ENCODE data around the gene STXBP5. TPM values are rescaled to one million over a fixed set of nuclear protein-coding genes. Genes with fewer than 3 reads are reported as not detected.

The STXBP5 gene
- total RNA-seq, 1 experiment from 2014 or later = 10.1 TPM

DNA sequence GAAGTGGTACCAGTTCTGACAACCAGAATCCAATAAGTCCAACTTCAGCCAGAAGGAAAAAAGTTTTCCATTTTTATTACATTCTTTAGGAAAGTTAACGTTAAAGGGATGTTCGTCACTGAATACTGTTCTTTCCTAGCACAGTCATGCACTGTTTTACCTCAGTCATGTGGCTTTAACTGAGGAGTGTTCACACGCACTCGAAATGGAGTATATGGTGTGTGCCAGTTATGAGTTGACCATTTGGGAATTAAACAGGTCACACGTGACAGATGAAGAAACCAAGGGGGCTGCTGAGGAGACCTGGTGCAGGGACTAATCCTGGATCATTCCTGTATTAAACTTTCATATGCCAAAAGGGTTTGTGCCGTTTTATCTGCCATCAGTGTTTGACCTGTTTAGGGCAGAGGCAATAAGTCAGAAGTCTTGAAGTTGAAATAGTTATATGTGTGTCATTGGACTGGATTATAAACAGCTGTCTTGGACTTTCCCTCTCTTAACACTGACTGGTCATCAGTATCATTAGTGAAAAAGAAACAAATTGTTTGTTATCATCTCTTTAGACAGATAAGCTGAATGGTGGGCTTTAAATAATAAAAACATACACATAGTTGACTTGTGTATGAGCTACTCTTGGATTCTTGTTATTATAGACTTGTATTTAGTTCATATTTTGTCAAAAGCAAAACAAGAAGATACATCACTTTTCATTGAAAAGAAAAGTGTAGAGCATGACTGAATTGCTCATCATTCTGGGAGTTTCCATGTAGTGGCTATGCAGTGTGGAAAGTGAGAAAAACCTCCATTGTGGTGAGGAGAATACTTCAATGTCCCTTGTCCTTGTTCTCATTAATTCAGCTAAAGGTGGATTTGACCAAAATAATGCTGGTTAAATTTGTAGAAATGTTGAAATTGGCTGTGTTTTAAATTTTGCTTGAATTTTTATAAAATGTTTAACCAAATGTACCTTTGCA is 180.8 kb downstream of the STXBP5 start:
- Mint-ChIP-seq H3K27ac (ENCODE audit: unreplicated experiment) (no peak overlapping the region), H3K4me3 (ENCODE audit: low read depth, unreplicated experiment) (no peak overlapping the region), H3K36me3 (ENCODE audit: insufficient read depth, unreplicated experiment) (no peaks in the 10 kb centered on the region), H3K27me3 (ENCODE audit: unreplicated experiment) (no peaks in the 10 kb centered on the region), H3K4me1 (ENCODE audit: low read depth, unreplicated experiment) (no peaks in the 10 kb centered on the region), H3K9me3 (ENCODE audit: low read depth, unreplicated experiment) (no peaks in the 10 kb centered on the region)
- no TSS peak for BruUV-seq (replicated peaks)
- TF ChIP-seq, protein P1, sequence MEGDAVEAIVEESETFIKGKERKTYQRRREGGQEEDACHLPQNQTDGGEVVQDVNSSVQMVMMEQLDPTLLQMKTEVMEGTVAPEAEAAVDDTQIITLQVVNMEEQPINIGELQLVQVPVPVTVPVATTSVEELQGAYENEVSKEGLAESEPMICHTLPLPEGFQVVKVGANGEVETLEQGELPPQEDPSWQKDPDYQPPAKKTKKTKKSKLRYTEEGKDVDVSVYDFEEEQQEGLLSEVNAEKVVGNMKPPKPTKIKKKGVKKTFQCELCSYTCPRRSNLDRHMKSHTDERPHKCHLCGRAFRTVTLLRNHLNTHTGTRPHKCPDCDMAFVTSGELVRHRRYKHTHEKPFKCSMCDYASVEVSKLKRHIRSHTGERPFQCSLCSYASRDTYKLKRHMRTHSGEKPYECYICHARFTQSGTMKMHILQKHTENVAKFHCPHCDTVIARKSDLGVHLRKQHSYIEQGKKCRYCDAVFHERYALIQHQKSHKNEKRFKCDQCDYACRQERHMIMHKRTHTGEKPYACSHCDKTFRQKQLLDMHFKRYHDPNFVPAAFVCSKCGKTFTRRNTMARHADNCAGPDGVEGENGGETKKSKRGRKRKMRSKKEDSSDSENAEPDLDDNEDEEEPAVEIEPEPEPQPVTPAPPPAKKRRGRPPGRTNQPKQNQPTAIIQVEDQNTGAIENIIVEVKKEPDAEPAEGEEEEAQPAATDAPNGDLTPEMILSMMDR (IDR thresholded peaks at IDR 0.05; ENCODE audit: unreplicated experiment) = no peak
- CTCF ChIA-PET = no interaction called here
- DNase-seq = no peak
- intact Hi-C loops (cut with micrococcal nuclease; ENCODE audit: unreplicated experiment) = no loop called here

DNA sequence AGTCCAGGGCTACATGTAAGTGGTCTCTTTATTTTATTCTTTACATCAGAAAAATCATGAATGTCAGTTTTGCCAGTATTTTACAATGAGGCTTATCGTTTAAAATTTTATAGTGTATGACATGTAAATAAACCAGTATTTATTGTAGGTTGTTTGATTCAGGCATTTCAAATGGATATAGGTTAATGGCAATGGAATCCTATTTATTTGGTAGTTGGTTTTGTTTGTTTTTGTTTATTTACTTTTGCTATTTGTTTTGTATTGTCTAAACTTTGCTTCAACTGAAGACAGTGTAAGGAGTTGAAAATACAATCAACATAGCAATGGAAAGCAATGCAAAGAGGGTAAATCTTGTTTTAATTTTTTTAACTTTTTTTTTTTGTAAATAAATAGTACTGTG is 185.2 kb downstream of the STXBP5 start:
- CTCF ChIA-PET = no interaction called here
- Mint-ChIP-seq H3K4me3 (ENCODE audit: low read depth, unreplicated experiment) (no peak overlapping the region), H3K9me3 (ENCODE audit: low read depth, unreplicated experiment) (no peaks in the 10 kb centered on the region), H3K27me3 (ENCODE audit: unreplicated experiment) (no peaks in the 10 kb centered on the region), H3K27ac (ENCODE audit: unreplicated experiment) (no peak overlapping the region), H3K36me3 (ENCODE audit: insufficient read depth, unreplicated experiment) (no peaks in the 10 kb centered on the region), H3K4me1 (ENCODE audit: low read depth, unreplicated experiment) (no peaks in the 10 kb centered on the region)
- no TSS peak for BruUV-seq (replicated peaks)
- no peak for DNase-seq
- intact Hi-C loops (cut with micrococcal nuclease; ENCODE audit: unreplicated experiment) = no loop called here
- TF ChIP-seq, protein P1 (IDR thresholded peaks at IDR 0.05; ENCODE audit: unreplicated experiment) = no peak

DNA sequence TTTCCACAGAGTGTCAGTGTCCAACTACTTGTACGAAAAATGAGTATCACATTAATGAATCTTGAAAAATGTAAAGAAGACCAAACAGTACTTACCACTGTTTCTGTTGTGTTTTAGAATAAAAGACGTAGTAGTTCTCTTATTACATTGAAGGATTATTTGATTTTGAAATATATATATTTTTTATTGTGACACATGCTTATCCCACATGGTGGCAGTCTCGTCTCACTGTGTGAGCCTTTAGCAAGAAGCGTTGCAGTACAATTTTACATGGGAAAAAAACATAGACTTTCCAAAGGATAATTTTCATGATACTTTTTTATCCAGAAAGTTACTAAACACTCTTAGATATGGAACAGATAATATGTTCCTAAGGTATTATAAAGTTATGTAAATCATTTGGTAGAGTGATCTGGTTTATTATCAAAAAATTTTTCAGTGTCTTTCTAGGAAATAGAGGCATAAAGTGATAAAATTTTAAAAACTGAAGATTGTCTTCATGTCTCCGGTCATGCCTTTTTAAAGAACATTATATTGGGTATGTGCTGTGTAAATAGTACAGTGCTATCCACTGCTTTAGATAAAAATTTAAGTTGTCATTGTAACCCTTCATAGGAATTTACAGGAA is 186.8 kb downstream of the STXBP5 start:
- Mint-ChIP-seq H3K4me3 (ENCODE audit: low read depth, unreplicated experiment) (no peak overlapping the region), H3K9me3 (ENCODE audit: low read depth, unreplicated experiment) (no peaks in the 10 kb centered on the region), H3K36me3 (ENCODE audit: insufficient read depth, unreplicated experiment) (no peaks in the 10 kb centered on the region), H3K4me1 (ENCODE audit: low read depth, unreplicated experiment) (no peaks in the 10 kb centered on the region), H3K27ac (ENCODE audit: unreplicated experiment) (no peak overlapping the region), H3K27me3 (ENCODE audit: unreplicated experiment) (no peaks in the 10 kb centered on the region)
- intact Hi-C loops (cut with micrococcal nuclease; ENCODE audit: unreplicated experiment) = loop anchor here (2.0 kb wide), 1 partner anchor 776 kb away; no protein-coding TSS in a partner anchor
- no TSS peak for BruUV-seq (replicated peaks)
- CTCF ChIA-PET = no interaction called here
- DNase-seq = no peak
- TF ChIP-seq, protein P1 (IDR thresholded peaks at IDR 0.05; ENCODE audit: unreplicated experiment) = no peak

DNA sequence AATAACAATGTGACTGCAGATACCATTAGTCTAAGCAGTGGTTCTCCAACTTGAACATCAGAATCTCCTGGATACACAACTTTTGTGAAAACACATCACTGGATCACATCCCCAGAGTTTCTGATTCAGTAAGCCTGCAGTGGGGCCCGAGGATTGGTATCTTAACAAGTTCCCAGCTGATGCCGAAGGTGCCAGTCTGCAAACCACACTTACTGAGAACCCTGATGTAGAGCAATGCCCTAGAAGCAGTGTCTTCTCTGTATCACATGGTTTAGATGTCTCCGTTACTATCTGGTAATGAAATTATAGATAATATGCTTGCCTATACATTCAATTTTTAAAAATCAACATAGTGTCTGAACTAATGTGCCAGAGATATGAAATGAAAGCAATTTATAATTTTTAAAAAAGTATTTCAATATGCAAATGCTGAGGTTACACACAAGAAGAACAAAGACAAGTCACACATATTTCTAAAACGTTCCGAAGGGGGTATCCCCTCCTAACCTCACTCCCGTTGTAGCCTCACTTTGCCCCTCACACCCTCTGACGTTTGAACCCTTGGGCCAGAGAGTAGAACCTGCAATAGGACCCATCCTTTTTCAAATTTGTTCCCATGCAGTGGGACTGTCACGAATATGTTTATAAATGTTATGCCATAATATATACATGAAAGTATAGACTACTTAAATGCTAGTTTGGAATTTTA is 188.9 kb downstream of the STXBP5 start:
- Mint-ChIP-seq H3K4me1 (ENCODE audit: low read depth, unreplicated experiment) (no peaks in the 10 kb centered on the region), H3K27me3 (ENCODE audit: unreplicated experiment) (no peaks in the 10 kb centered on the region), H3K27ac (ENCODE audit: unreplicated experiment) (no peak overlapping the region), H3K9me3 (ENCODE audit: low read depth, unreplicated experiment) (no peaks in the 10 kb centered on the region), H3K36me3 (ENCODE audit: insufficient read depth, unreplicated experiment) (no peaks in the 10 kb centered on the region), H3K4me3 (ENCODE audit: low read depth, unreplicated experiment) (no peak overlapping the region)
- intact Hi-C loops (cut with micrococcal nuclease; ENCODE audit: unreplicated experiment) = no loop called here
- TF ChIP-seq, protein P1 (IDR thresholded peaks at IDR 0.05; ENCODE audit: unreplicated experiment) = no peak
- no peak for DNase-seq
- CTCF ChIA-PET = no interaction called here
- no TSS peak for BruUV-seq (replicated peaks)

All from Calu3 (cell line).